HEK293T (cell line): ENCODE results near the gene TNFSF10.
"Not testable (repeated sequence)": the region's sequence is repeated elsewhere in the genome, so short reads cannot be mapped to it uniquely, and the experiment has no call there.

Experiments used
- CTCF ChIA-PET: fragments of 350-600 bp; formaldehyde crosslinking; extraction: SDS; loops from one replicate; lab custom pipeline; 2021; ENCODE audit warnings: antibody characterized with exemption, inconsistent platforms; lab: Yijun Ruan, JAX
- POLR2A ChIA-PET: fragments of 350-600 bp; formaldehyde crosslinking; extraction: SDS; loops from one replicate; lab custom pipeline; 2020; ENCODE audit warnings: antibody characterized with exemption, inconsistent platforms; lab: Yijun Ruan, JAX
- DNase-seq: peaks from one replicate; pipeline ENCODE4 v3.0.0; 2012; ENCODE audit warnings: mixed read lengths; ENCODE audit errors: extremely low spot score
- ARNT ChIP-seq: fragments of 450-650 bp; IDR thresholded peaks from 2 replicates; pipeline ENCODE4 v1.6.1; 2017; ENCODE audit warnings: mild to moderate bottlenecking
- BHLHE40 ChIP-seq: fragments of 450-650 bp; IDR thresholded peaks from 2 replicates; pipeline ENCODE4 v1.6.1; 2016; ENCODE audit warnings: mild to moderate bottlenecking, moderate library complexity, borderline replicate concordance
- CTBP1 ChIP-seq: fragments of 450-650 bp; IDR thresholded peaks from 2 replicates; pipeline ENCODE4 v1.6.1; 2016; ENCODE audit warnings: borderline replicate concordance
- ELF4 ChIP-seq: fragments of 450-650 bp; IDR thresholded peaks from 2 replicates; pipeline ENCODE4 v1.6.1; 2017; ENCODE audit warnings: antibody characterized with exemption
- FOXA1 ChIP-seq: fragments of 450-650 bp; IDR thresholded peaks from 2 replicates; pipeline ENCODE4 v1.6.1; 2016; ENCODE audit warnings: mild to moderate bottlenecking
- FOXK2 ChIP-seq: fragments of 450-650 bp; IDR thresholded peaks from 2 replicates; pipeline ENCODE4 v1.6.1; 2016; ENCODE audit warnings: mild to moderate bottlenecking
- FOXM1 ChIP-seq: fragments of 450-650 bp; IDR thresholded peaks from 2 replicates; pipeline ENCODE4 v1.6.1; 2017; ENCODE audit warnings: mild to moderate bottlenecking, borderline replicate concordance
- HDGF ChIP-seq: fragments of 450-650 bp; IDR thresholded peaks from 2 replicates; pipeline ENCODE4 v1.6.1; 2017; ENCODE audit warnings: antibody characterized with exemption, borderline replicate concordance
- L3MBTL2 ChIP-seq: fragments of 450-650 bp; conservative IDR thresholded peaks from 2 replicates; pipeline ENCODE4 v1.6.1; 2016; ENCODE audit warnings: mild to moderate bottlenecking
- LEF1 ChIP-seq: fragments of 450-650 bp; IDR thresholded peaks from 2 replicates; pipeline ENCODE4 v1.6.1; 2017; ENCODE audit warnings: mild to moderate bottlenecking, borderline replicate concordance
- NFRKB ChIP-seq: fragments of 450-650 bp; IDR thresholded peaks from 2 replicates; pipeline ENCODE4 v1.6.1; 2016; ENCODE audit warnings: mild to moderate bottlenecking, moderate library complexity
- SP1 ChIP-seq: fragments of 450-650 bp; IDR thresholded peaks from 2 replicates; pipeline ENCODE4 v1.6.1; 2017
- SUZ12 ChIP-seq: fragments of 450-650 bp; IDR thresholded peaks from 2 replicates; pipeline ENCODE4 v1.6.1; 2016; ENCODE audit warnings: mild to moderate bottlenecking
- TARDBP ChIP-seq: fragments of 450-650 bp; IDR thresholded peaks from 2 replicates; pipeline ENCODE4 v1.6.1; 2016
- ZNF384 ChIP-seq: fragments of 450-650 bp; IDR thresholded peaks from 2 replicates; pipeline ENCODE4 v1.6.1; 2016
- TF ChIP-seq, protein P1 (sequence below): fragments of 450-650 bp; IDR thresholded peaks from 2 replicates; pipeline ENCODE4 v1.6.1; 2016

TNFSF10 gene

DNA sequence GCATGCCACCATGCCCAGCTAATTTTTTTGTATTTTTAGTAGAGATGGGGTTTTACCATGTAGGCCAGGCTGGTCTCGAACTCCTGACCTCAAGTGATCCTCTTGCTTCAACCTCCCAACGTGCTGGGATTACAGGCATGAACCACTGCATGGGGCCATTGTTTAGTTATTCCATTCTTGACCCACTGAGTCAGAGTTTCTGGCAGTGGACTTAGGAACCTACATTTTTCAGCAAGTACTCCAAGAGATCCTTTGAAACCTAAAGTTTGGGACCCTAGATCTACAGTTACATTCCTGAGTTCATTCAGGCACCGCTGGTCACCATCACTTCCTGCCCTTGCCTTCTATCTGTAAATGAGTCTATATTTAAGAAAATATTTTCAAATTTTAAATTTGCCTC lies 1.4 kb upstream of the TNFSF10 start:
- CTCF ChIA-PET: no interaction called here
- no peak for TF ChIP-seq SUZ12
- no peak for TF ChIP-seq FOXK2
- no peak for TF ChIP-seq ELF4
- TF ChIP-seq CTBP1: no peak
- no peak for TF ChIP-seq FOXM1
- TF ChIP-seq FOXA1: no peak
- TF ChIP-seq ARNT: no peak
- TF ChIP-seq L3MBTL2: no peak
- no peak for TF ChIP-seq LEF1
- TF ChIP-seq BHLHE40: no peak
- no peak for TF ChIP-seq SP1
- no peak for TF ChIP-seq NFRKB
- TF ChIP-seq, protein P1, sequence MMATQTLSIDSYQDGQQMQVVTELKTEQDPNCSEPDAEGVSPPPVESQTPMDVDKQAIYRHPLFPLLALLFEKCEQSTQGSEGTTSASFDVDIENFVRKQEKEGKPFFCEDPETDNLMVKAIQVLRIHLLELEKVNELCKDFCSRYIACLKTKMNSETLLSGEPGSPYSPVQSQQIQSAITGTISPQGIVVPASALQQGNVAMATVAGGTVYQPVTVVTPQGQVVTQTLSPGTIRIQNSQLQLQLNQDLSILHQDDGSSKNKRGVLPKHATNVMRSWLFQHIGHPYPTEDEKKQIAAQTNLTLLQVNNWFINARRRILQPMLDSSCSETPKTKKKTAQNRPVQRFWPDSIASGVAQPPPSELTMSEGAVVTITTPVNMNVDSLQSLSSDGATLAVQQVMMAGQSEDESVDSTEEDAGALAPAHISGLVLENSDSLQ: no peak
- TF ChIP-seq TARDBP: no peak
- no peak for TF ChIP-seq HDGF
- no peak for TF ChIP-seq ZNF384

DNA sequence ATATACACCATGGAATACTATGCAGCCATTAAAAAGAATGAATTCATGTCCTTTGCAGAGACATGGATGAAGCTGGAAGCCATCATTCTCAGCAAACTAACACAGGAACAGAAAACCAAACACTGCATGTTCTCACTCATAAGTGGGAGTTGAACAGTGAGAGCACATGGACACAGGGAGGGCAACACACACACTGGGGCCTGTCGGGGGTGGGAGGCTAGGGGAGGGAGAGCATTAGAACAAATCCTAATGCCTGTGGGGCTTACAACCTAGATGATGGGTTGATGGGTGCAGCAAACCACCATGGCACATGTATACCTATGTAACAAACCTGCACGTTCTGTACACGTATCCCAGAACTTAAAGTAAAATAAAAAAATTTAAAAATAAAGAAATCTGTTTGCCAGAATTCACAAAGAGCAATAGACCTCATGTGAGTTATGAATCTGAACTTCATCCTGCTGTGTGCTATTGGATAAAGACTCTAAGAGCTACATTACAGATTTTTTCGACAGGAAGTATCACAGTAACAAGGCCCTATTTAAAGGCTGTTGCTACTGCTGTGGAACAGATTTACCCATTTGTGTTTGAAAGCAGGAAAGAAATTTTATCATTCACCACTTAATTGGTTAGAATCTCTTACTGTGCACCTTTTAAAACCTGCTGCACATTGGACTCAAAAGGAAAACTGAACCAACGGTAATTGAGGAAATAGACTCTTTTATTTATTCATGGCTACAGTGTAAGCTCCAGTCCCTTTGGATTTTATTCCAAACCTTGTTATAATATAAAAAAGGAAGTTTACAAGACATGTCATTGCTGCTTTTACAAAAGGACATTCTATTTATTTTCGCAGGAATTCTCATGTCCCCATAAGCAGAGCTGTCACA lies 1.1 kb downstream of the TNFSF10 start:
- POLR2A ChIA-PET, DNase-seq: not testable (repeated sequence)
- CTCF ChIA-PET: interaction anchor here (0.6 to 0.8 kb wide), 2 partner anchors 11 to 13 kb away, joined by 3 read pairs; no protein-coding TSS in a partner anchor

More for the DNA sequence above, 1.4 kb upstream of the TNFSF10 start:
- DNase-seq: no peak
- POLR2A ChIA-PET: no interaction called here

DNA sequence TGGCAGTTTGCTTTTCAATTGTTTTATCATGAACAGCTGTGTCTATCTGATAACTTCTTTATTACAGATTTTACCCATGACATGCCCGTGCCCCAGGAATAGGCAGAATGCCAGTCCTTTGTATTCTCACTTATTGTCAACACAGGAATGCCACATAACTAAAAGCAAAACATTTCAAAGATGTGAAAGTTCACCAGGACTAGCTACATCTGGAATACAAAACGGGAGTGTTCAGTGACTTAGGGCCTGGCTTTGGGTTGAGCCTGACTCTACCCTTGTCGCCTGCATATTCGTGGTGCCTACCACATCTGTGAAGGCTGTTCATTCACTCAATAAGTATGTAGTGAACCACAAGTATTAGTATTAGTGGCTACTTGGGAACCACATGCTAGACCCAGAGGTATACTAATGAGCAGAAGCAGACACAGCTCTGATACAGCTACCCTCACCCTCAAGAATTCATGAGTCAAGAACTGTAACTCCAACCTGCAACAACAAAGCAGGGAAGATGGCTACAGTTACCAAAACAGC lies 2.9 kb downstream of the TNFSF10 start:
- POLR2A ChIA-PET: no interaction called here
- CTCF ChIA-PET: no interaction called here
- TF ChIP-seq HDGF (no peak), ARNT (no peak), LEF1 (no peak), CTBP1 (no peak)
- no peak for DNase-seq

DNA sequence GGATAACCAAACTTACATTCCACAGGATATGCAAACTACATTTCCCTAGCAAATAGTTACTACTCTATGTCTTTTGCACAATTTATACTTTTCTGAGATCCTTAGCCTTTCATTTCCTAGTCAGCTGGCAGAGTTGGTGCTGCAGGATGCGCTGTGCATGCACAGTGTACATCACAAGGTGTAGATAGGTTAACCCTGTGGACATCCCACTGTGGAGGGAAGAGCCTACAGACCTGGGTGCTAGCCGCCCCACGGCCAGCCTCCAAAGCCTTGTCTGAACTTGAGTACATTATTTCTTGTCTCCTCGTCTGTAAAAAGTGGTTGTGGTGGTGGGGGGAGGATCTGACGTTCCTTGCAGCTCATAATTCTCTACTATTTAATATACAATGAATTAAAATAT lies 3.5 kb downstream of the TNFSF10 start:
- DNase-seq: no peak
- POLR2A ChIA-PET: no interaction called here
- TF ChIP-seq, protein P1: no peak
- TF ChIP-seq SUZ12: no peak
- CTCF ChIA-PET: no interaction called here

DNA sequence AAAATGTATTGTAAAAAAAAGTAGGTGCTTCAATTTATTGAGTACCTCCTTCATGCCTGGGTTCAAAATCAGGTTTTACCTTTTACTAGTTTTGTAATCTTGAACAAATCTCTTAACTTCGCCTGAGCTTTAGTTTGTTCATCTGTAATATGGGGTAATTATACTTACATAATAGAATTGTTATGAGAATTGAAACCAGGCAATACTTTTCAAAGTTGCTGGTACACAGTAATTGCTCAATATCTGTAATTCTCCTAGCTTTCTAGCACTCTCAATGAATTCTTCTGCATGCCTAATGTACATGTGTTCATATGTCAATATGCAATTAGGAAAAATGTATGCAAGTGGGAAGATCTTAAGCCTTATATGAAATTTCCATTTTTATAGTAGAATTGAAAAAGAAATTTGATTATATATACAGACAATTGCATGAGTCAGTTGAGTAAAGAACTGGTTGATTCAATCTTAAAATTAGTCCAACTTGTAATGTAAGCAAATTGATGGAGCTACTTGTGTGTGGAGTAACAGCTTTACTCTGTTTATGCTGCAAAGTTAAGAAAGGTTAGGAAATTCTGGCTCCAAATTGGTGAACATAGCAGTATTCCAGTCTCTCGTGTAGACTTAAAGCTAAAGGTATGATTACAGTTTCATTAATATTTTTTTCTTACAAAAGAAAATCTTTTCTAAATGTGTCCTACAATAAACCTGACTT lies 4.1 kb downstream of the TNFSF10 start:
- ChIA-PET CTCF (no interaction called here), POLR2A (no interaction called here)
- no peak for TF ChIP-seq ELF4
- TF ChIP-seq SP1: no peak
- no peak for TF ChIP-seq CTBP1
- no peak for TF ChIP-seq NFRKB
- no peak for TF ChIP-seq HDGF
- TF ChIP-seq FOXA1: no peak
- TF ChIP-seq FOXK2: no peak
- TF ChIP-seq LEF1: no peak
- TF ChIP-seq, protein P1: no peak
- no peak for TF ChIP-seq L3MBTL2
- no peak for TF ChIP-seq BHLHE40
- TF ChIP-seq SUZ12: no peak
- TF ChIP-seq ARNT: no peak
- TF ChIP-seq ZNF384: no peak
- DNase-seq: no peak

DNA sequence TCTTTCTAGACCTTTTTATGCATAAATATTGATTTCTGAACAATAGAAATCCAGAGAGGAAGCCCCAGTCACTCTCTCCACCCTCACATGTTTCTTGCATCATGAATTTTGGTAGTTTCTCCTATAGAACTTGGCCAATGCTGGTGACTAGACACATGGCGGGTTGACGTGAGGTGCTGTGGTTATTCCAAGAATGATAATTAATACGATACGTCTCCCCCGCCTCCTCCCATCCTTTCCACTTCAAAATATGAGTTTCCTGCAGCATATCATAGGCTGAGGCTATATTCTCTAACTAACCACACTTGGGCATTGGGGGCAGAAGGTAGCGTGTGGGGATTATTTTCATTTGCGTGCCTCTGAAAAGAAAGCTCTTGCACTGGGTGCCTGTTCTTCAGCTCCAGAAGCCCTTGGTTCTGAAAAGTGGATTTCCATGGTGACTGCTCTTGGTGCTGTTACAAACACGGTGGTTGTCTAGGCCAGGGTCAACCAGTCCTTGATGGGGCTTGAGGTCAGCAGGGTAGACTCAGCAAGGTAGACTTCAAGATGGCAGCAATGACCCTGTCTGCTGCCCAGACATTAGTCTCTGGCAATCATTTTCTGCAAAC lies 5.3 kb downstream of the TNFSF10 start:
- CTCF ChIA-PET: no interaction called here
- TF ChIP-seq NFRKB (no peak), FOXK2 (no peak), ZNF384 (no peak), ARNT (no peak), SUZ12 (no peak), CTBP1 (no peak), SP1 (no peak), ELF4 (no peak), BHLHE40 (no peak), FOXA1 (no peak), LEF1 (no peak), FOXM1 (no peak)
- POLR2A ChIA-PET: no interaction called here

More for the DNA sequence above, 5.3 kb downstream of the TNFSF10 start:
- no peak for DNase-seq
